Suppressor macrophage treated with lipopolysaccharide for 1 hour (primary cell): Measurements from ENCODE around the gene SERPINF2.
"Not testable (repeated sequence)": the region's sequence is repeated elsewhere in the genome, so short reads cannot be mapped to it uniquely, and the experiment has no call there.

Experiments used
- DNase-seq, 3 donors: peaks; one replicate each; pipeline ENCODE4 v3.0.0-alpha.2; 2020 to 2022

Gene SERPINF2

GRCh38 chr17:1736348-1737281, 6.1 kb upstream of the SERPINF2 start:
- DNase-seq: peak; percentile 96 to 97 (median 96)

GRCh38 chr17:1737531-1738291, 5.0 kb upstream of the SERPINF2 start:
- peak in 1 of 3 donors; percentile 25 for DNase-seq

- DNase-seq: not testable (repeated sequence)
These were observed 772 bp upstream of the SERPINF2 start for GRCh38 chr17:1741899-1742298.

GRCh38 chr17:1743088-1743439, 393 bp downstream of the SERPINF2 start:
- no peak for DNase-seq

- no peak for DNase-seq
These were observed 2.2 kb downstream of the SERPINF2 start for GRCh38 chr17:1744551-1745512.

- no peak for DNase-seq
These were observed 2.9 kb downstream of the SERPINF2 start for GRCh38 chr17:1745513-1746020.

GRCh38 chr17:1746975-1747543, 4.4 kb downstream of the SERPINF2 start:
- DNase-seq: no peak

GRCh38 chr17:1750628-1751027, 8.0 kb downstream of the SERPINF2 start:
- DNase-seq: peak in 1 of 3 donors; percentile 38

- peak; percentile 64 to 80 (median 71) for DNase-seq
These were observed 10.0 kb downstream of the SERPINF2 start for GRCh38 chr17:1752425-1753262.

- DNase-seq: peak; percentile 51 to 79 (median 61)
These were observed 11.2 kb downstream of the SERPINF2 start for GRCh38 chr17:1753767-1754429.

- no peak for DNase-seq
These were observed 11.9 kb downstream of the SERPINF2 start for GRCh38 chr17:1754430-1755112.

- no peak for DNase-seq
These were observed 12.7 kb downstream of the SERPINF2 start for GRCh38 chr17:1755252-1755826.

GRCh38 chr17:1755827-1756262, 13.2 kb downstream of the SERPINF2 start:
- no peak for DNase-seq

GRCh38 chr17:1758807-1759206, 16.1 kb downstream of the SERPINF2 start:
- DNase-seq: peak; percentile 73 to 80 (median 76)

- no peak for DNase-seq
These were observed 16.9 kb downstream of the SERPINF2 start for GRCh38 chr17:1759529-1759928.

- DNase-seq: peak in 1 of 3 donors; percentile 30
These were observed 19.7 kb downstream of the SERPINF2 start for GRCh38 chr17:1762233-1762900.

- peak; percentile 41 to 64 (median 55) for DNase-seq
These were observed 20.5 kb downstream of the SERPINF2 start for GRCh38 chr17:1762901-1763898.
